Left renal cortex interstitium (tissue), 4 donors: Measurements from ENCODE around the gene RPS6KA4. TPM values are rescaled to one million over a fixed set of nuclear protein-coding genes. Genes with fewer than 3 reads are reported as not detected.
A peak's percentile ranks its signal among the peaks of the same experiment; 100 is the strongest.

Source experiments
- DNase-seq, 4 donors: peaks; one replicate each; pipeline ENCODE4 v3.0.0-alpha.2; 2013; ENCODE audit warnings: low read depth in 4 of 4, low spot score in 2 of 4, missing footprints in 1 of 4
- polyA plus RNA-seq, 4 donors: library from polyadenylated mRNA; unstranded; fragments of 120-200 nt; gene quantifications; one replicate each; pipeline ENCODE4 v1.2.1, GENCODE V29; 2013; ENCODE audit not compliant: insufficient read length in 4 of 4

Gene RPS6KA4
- polyA plus RNA-seq, 4 donors, result 11.0 to 17.4 (median 15.0) TPM

- no peak for DNase-seq
Observed at GRCh38 chr11:64324692-64325469, 34.1 kb upstream of the RPS6KA4 start.

DNA sequence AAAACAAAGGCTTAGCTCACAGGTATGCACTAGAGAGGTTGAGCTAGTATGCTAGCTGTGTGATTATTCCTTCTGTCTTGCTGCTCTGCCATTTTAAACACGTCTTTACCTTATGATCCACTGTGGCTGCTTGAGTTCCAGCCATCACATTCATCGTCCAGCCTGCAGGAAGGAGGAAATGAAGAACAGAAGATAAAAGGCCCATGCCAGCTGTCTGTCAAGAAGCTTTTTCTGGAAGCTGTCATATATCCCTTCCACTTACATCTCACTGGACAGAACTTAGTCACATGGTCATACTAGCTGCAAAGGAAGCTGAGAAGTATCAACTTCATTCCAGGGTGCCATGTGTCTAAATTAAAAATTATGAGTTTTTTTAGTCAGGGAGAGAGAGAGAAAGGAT is 31.6 kb upstream of the RPS6KA4 start:
- DNase-seq, result no peak

- no peak for DNase-seq
Observed at GRCh38 chr11:64327993-64328392, 31.0 kb upstream of the RPS6KA4 start.

- no peak for DNase-seq
Observed at GRCh38 chr11:64330888-64331287, 28.1 kb upstream of the RPS6KA4 start.

- DNase-seq, result no peak
Observed at GRCh38 chr11:64331569-64332371, 27.2 kb upstream of the RPS6KA4 start.

DNA sequence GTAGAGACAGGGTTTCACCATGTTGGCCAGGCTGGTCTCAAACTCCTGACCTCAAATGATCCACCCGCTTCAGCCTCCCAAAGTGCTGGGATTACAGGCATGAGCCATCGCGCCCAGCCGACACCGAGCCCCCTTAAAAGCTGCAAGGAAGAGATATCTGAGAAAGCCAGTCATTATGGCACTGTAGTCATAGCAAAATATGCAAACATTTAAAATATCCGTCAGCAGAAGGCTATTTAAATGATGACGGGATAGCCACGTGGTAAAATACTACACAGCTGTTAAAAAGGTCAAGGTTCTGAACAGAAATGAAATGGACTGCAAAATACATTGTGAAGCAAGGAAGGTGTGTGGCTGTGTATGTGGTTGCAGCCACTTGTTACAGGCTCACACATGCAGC is 25.4 kb upstream of the RPS6KA4 start:
- no peak for DNase-seq

DNA sequence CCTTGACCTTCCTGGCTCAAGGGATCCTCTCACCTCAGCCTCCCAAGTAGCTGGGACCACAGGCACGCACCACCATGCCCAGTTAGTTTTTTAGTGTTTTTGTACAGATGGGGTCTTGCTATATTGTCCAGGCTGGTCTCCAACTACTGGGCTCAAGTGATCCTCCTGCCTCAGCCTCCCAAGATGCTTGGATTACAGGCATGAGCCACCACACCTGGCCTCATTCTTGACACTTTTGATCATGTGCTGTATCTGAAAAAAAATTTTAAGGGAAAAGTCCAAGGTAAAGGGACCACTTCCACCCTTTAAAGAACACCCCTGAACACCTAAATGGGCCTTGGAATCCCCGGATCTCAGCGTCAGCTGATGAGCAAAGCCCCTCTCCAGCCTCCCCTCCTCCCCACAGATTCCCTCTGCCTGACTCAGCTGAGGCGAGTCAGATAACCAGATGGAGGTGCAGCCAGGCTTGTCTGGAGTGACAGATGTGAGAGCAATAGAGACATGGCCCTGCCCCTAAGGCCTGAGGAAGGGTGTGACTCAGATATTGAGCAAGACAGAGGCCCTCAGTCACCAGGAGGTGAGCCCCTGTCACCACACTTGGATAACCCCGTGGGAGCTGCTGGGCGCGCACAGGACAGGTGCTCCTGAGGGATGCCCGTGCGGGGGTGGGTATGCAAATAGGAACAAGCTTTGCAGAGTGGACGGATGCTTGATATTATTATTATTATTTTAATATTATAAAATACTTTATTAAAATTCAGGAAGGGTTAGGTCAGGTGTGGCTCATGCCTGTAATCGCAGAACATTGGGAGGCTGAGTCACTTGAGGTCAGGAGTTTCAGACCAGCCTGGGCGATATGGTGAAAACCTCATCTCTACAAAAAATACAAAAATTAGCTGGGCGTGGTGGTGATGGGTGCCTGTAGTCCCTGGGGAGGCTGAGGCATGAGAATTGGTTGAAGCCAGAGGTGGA is 23.9 kb upstream of the RPS6KA4 start:
- no peak for DNase-seq

- DNase-seq, result no peak
Observed at GRCh38 chr11:64337538-64338249, 21.3 kb upstream of the RPS6KA4 start.

DNA sequence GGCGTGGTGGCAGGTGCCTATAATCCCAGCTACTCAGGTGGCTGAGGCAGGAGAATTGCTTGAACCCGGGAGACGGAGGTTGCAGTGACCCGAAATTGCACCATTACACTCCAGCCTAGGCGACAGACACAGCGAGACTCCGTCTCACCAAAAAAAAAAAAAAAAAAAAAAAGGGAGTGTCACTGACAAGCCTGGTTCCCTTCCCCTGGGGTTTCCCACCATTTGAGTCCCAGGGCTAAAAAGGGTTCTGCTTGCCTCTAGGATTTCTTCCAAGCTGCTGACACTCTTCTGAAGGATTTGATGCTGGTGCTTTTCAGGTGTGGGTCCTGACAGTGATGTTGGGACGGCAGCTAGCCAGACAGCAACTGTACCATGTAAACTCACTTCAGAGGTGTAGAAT is 20.2 kb upstream of the RPS6KA4 start:
- DNase-seq, result no peak

DNA sequence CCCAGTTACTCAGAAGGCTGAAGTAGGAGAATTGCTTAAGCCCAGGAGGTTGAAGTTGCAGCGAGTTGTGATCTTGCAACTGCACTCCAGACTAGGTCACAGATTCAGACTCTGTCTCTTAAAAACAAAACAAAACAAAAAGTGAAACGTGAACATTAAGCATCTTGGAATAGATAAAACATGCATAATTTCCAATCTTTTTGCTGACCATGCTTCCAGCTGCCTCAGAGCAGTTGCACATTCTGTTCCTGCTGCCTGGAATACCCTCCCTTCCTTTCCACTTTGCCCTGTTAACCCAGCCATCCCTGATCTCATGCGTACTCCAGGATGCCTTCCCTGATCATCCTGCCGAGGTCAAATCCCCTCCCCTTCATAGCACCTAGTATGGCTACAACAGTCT is 19.7 kb upstream of the RPS6KA4 start:
- no peak for DNase-seq

DNA sequence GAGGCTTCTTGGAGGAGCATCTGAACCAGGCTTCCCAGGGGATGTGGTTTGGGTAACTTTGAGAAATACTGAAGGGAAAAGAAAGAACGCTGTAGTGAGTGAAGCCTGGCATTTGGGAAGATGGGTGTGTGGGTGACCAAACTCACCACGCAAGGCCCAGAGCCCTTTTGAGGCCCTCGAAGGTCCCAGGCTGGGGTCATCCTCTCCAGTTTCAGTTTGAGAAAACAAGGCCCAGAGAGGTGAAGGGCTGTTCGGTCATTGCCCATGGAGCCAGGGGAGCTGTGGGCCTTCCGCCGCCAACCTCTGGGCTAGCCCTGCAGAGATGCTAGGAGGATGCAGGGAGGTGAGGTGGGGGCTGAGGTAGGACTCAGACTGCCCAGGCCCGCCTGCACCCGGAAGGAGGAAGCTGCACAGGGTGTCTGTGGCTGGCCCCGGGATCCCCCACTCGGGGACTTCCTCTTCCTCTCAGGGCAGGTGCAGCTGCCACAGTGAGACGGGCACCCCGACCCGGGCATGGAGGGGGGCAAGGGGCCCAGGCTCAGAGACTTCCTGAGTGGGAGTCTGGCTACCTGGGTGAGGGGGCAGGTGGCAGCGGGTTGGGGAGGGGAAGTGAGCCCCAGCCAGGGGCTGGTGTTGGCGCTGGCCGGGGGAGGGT is 19.1 kb upstream of the RPS6KA4 start, which contains the start of gene CCDC88B:
TSS of gene CCDC88B (plus strand) at position 451 of the 655 bp plus-strand sequence. CDS start at position 514, 63 bp downstream.
- no peak for DNase-seq

DNA sequence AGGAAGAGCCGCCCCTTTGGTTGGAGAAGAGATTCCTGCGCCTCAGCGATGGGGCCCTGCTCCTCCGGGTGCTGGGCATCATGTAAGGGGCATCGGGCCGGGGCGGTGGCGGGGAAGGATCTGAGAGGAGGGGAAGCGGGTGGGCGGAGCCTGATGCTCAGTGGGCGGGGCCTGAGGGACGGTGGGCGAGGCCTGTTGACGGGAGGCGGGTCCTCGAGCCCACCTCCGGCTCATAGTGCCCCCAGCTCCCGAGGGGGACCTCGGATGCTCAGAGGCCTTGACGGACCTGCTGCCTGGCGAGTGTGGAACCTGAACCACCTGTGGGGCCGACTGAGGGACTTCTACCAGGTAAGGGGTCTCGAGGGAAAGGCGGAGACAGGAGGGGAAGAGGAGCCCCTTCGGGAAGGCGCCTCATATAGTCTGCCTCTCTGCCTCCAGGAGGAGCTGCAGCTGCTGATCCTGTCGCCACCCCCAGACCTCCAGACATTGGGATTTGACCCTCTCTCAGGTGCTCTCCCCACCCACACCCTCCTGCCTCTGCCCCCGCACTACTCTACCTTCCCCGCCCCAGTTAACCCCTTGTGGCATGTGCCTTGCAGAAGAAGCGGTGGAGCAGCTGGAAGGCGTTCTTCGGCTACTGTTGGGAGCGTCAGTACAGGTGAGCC is 18.2 kb upstream of the RPS6KA4 start:
- DNase-seq, result no peak

DNA sequence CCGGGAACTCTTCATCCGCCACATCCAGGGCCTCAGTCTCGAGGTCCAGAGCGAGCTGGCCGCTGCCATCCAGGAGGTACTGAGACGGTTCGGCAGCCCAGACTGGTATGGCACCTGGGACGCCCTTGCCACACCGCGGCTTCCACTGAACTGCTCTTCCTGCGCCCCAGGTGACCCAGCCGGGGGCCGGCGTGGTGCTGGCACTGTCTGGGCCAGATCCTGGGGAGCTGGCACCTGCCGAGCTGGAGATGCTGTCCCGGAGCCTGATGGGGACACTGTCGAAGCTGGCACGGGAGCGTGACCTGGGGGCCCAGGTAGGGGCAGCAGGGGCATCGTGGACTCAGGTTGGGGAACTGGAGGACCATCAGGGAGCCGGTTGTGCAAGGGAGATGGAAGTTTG is 17.5 kb upstream of the RPS6KA4 start:
- no peak for DNase-seq

- DNase-seq, result peak in 1 of 4 donors; percentile 62
Observed at GRCh38 chr11:64341851-64342791, 16.8 kb upstream of the RPS6KA4 start.

DNA sequence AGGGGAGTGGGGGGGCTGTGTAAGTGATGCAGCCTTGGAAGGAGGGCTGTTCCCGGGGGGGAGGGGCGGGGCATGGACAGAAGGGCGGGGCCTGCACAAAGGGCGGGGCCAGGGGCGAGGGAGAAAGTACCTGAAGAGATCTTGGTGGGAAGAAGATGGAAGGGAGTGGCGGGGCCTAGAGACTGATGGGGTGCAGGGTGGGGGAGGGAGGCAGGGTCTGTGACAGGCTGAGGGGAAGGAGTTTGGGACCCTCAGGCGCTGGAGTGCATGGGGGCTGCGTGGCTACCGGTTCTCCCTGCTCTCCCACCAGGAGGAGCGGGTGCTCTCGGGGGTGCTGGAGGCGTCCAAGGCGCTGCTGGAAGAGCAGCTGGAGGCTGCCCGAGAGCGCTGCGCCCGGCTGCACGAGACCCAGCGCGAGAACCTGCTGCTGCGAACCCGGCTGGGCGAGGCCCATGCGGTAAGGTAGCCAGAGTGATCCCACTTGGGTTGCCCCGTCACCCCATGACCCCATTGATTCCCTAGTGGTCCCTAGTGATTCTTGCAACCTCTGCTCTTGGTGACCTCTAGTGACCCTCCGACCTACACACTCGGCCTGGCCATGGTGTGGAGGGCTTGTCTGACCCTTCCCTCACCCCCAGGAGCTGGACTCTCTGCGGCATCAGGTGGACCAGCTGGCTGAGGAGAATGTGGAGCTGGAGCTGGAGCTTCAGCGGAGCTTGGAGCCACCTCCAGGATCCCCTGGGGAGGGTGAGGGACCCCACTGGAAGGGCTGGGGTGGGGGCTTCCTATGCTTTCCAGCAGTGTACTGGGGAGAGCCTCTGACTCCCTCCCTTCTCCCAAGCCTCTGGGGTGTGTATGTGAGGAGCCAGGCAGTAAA is 15.9 kb upstream of the RPS6KA4 start:
- DNase-seq, result no peak

DNA sequence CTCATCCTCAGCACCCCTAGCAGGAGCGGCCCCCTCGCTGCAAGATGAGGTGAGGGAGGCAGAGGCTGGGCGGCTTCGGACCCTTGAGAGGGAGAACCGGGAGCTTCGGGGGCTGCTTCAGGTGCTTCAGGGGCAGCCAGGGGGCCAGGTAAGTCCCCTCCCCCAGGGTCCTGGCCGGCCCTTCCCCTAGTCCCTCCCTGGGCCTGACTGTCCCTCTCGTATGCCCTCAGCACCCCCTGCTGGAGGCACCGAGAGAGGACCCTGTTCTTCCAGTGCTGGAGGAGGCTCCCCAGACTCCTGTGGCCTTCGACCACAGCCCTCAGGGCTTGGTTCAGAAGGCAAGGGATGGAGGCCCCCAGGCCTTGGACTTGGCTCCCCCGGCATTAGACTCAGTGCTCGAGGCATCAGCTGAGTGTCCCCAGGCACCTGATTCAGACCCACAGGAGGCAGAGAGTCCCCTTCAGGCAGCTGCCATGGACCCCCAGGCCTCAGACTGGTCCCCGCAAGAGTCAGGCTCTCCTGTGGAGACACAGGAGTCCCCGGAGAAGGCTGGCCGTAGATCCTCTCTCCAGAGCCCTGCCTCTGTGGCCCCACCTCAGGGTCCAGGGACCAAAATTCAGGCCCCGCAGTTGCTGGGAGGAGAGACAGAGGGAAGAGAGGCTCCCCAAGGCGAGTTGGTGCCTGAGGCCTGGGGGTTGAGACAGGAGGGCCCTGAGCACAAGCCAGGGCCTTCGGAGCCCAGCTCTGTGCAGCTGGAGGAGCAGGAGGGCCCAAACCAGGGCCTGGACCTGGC is 15.0 kb upstream of the RPS6KA4 start:
- DNase-seq, result no peak
